Measurements from ENCODE around the gene MAGI2. TPM values are rescaled to one million over a fixed set of nuclear protein-coding genes. Genes with fewer than 3 reads are reported as not detected.

Gene MAGI2
- total RNA-seq, 2 experiments from 2014 or later = 0.05 to 0.12 TPM

GRCh38 chr7:78172933-78173591 lies 1280.4 kb downstream of the MAGI2 start:
- H3K27me3 Mint-ChIP-seq = peaks cover 5% of the 10 kb centered on the region
- no peak for DNase-seq
- no peak for ATAC-seq
- ChIA-PET CTCF (no interaction called here), POLR2A (no interaction called here)
- intact Hi-C loops (cut with DNase I, micrococcal nuclease) = no loop called here
- no peak overlapping the region for H3K27ac Mint-ChIP-seq
- H3K36me3 Mint-ChIP-seq (ENCODE audit: low read depth) = no peaks in the 10 kb centered on the region
- no peak overlapping the region for H3K4me3 Mint-ChIP-seq
- no peaks in the 10 kb centered on the region for H3K9me3 Mint-ChIP-seq (ENCODE audit: low read depth)
- no peaks in the 10 kb centered on the region for H3K4me1 Mint-ChIP-seq

DNA sequence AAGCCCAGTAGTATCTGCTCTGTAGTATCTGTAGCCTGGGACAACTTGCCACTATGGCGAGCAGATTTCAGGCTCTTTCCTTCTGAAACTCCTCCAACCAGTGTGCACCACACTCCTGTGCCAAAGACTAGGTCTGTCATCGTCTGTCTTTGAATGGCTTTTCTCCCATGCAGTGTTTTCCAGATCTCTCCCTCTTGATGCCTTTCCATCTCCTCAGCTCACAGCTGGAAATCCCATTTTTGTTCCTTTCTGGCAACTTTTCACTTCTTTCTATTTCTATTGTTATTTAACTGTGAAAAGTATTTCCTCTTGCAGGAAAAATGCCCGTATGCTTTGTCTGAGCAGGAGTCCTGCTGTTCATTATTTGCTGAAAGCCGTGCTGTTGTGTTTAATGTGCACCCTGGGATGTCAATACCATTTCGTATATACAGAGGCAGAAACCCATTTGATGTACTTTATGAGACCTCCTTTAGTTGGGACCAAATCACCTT lies 1281.2 kb downstream of the MAGI2 start:
- H3K27me3 Mint-ChIP-seq = peaks cover 3% of the 10 kb centered on the region
- POLR2A ChIA-PET = no interaction called here
- ATAC-seq = no peak
- CTCF ChIA-PET = no interaction called here
- H3K4me3 Mint-ChIP-seq = no peak overlapping the region
- DNase-seq = no peak
- H3K36me3 Mint-ChIP-seq (ENCODE audit: low read depth) = no peaks in the 10 kb centered on the region
- no peak overlapping the region for H3K27ac Mint-ChIP-seq
- no peaks in the 10 kb centered on the region for H3K4me1 Mint-ChIP-seq
- no peaks in the 10 kb centered on the region for H3K9me3 Mint-ChIP-seq (ENCODE audit: low read depth)
- intact Hi-C loops (cut with DNase I, micrococcal nuclease) = no loop called here

- Mint-ChIP-seq H3K36me3 (ENCODE audit: low read depth) (no peaks in the 10 kb centered on the region), H3K9me3 (ENCODE audit: low read depth) (no peaks in the 10 kb centered on the region), H3K4me1 (no peaks in the 10 kb centered on the region), H3K4me3 (no peak overlapping the region), H3K27ac (no peak overlapping the region), H3K27me3 (peaks cover 3% of the 10 kb centered on the region)
- ChIA-PET POLR2A (no interaction called here), CTCF (interaction anchor here (0.8 to 1.2 kb wide), 2 partner anchors 18 to 106 kb away, joined by 3 read pairs; no protein-coding TSS in a partner anchor)
- intact Hi-C loops (cut with DNase I, micrococcal nuclease) = no loop called here
- DNase-seq = no peak
- ATAC-seq = no peak
Observed at GRCh38 chr7:78171398-78171797, 1282.1 kb downstream of the MAGI2 start.

DNA sequence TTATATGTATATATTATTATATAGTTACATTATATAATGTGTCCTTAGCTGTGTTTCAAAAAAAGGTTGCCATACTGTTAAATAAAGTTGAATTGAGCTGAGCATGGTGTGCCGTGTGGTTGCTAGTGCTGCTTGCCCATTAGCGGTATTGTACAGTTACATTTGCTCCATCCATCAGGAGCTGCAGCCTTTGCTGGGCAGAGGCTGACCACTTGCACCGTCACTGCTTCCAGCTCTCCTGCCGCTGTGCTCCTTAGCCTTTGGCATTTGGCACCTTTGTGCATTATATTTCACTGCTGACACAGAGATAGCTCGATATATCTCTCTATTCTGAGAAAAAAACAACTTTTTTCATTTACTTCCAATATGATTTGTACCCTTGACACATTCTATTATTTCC lies 1282.7 kb downstream of the MAGI2 start:
- ATAC-seq = no peak
- peaks cover 3% of the 10 kb centered on the region for H3K27me3 Mint-ChIP-seq
- no peaks in the 10 kb centered on the region for H3K9me3 Mint-ChIP-seq (ENCODE audit: low read depth)
- ChIA-PET CTCF (interaction anchor here (0.8 to 1.2 kb wide), 2 partner anchors 17 to 105 kb away, joined by 3 read pairs; no protein-coding TSS in a partner anchor), POLR2A (no interaction called here)
- no peak for DNase-seq
- H3K4me3 Mint-ChIP-seq = no peak overlapping the region
- intact Hi-C loops (cut with DNase I, micrococcal nuclease) = no loop called here
- no peaks in the 10 kb centered on the region for H3K4me1 Mint-ChIP-seq
- no peaks in the 10 kb centered on the region for H3K36me3 Mint-ChIP-seq (ENCODE audit: low read depth)
- no peak overlapping the region for H3K27ac Mint-ChIP-seq

GRCh38 chr7:78169992-78170391 lies 1283.5 kb downstream of the MAGI2 start:
- POLR2A ChIA-PET = no interaction called here
- intact Hi-C loops (cut with DNase I, micrococcal nuclease) = no loop called here
- Mint-ChIP-seq H3K27me3 (peaks cover 3% of the 10 kb centered on the region), H3K27ac (no peak overlapping the region), H3K4me1 (no peaks in the 10 kb centered on the region), H3K9me3 (ENCODE audit: low read depth) (no peaks in the 10 kb centered on the region), H3K36me3 (ENCODE audit: low read depth) (no peaks in the 10 kb centered on the region), H3K4me3 (no peak overlapping the region)
- CTCF ChIA-PET = no interaction called here
- DNase-seq = no peak
- no peak for ATAC-seq

DNA sequence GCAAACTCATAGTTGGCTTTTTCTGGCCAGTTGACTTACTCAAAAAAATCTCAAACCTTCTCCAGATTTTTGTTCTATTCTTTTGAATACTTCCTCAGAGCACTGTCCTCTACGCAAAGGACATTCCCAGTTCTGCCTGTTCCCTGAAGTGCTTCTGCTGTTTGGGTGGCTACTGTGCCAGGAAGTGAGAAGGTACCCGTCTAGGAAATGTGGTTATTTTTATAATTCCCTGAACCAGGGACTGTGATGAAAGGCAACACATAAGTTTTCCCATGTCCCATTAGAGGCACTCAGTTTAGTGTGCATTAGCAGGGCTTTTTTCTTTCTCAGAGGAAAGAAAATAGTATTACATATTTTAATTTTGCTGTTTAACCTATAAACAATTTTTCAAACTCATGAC lies 1284.6 kb downstream of the MAGI2 start:
- DNase-seq (no peak), ATAC-seq (no peak)
- Mint-ChIP-seq H3K36me3 (ENCODE audit: low read depth) (no peaks in the 10 kb centered on the region), H3K4me3 (no peak overlapping the region), H3K27ac (no peak overlapping the region), H3K27me3 (peaks cover 3% of the 10 kb centered on the region), H3K9me3 (ENCODE audit: low read depth) (no peaks in the 10 kb centered on the region), H3K4me1 (no peaks in the 10 kb centered on the region)
- intact Hi-C loops (cut with DNase I, micrococcal nuclease) = no loop called here
- ChIA-PET POLR2A (no interaction called here), CTCF (no interaction called here)

GRCh38 chr7:78167860-78168259 lies 1285.6 kb downstream of the MAGI2 start:
- ATAC-seq = no peak
- H3K4me3 Mint-ChIP-seq = no peak overlapping the region
- ChIA-PET POLR2A (no interaction called here), CTCF (no interaction called here)
- no peak for DNase-seq
- intact Hi-C loops (cut with DNase I, micrococcal nuclease) = no loop called here
- no peaks in the 10 kb centered on the region for H3K9me3 Mint-ChIP-seq (ENCODE audit: low read depth)
- H3K27me3 Mint-ChIP-seq = peaks cover 3% of the 10 kb centered on the region
- H3K36me3 Mint-ChIP-seq (ENCODE audit: low read depth) = no peaks in the 10 kb centered on the region
- H3K4me1 Mint-ChIP-seq = no peaks in the 10 kb centered on the region
- H3K27ac Mint-ChIP-seq = no peak overlapping the region

DNA sequence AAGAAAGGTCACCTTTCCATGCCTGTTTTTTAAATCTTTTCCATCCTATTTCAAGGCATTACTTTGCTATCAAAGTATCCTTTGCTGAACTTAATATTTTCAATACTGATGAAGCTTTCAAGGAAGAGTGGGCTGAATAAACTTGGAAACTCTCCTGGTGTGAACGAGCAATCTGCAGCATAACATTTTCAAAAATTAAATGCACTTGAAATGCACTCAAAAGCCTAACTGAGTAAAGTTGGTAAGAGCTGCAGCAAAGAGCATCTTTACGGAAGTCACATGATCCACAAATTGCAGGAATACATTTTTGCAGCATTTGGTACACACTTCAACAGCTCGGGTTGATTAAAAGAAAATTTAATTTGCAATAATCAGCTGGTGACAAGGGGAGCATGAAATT lies 1287.6 kb downstream of the MAGI2 start:
- Mint-ChIP-seq H3K27me3 (peaks cover 3% of the 10 kb centered on the region), H3K27ac (no peak overlapping the region)

GRCh38 chr7:78165454-78165853 lies 1288.0 kb downstream of the MAGI2 start:
- ChIA-PET POLR2A (no interaction called here), CTCF (no interaction called here)
- no peak overlapping the region for H3K4me3 Mint-ChIP-seq
- intact Hi-C loops (cut with DNase I, micrococcal nuclease) = no loop called here
- H3K27me3 Mint-ChIP-seq = peaks cover 3% of the 10 kb centered on the region
- no peaks in the 10 kb centered on the region for H3K36me3 Mint-ChIP-seq (ENCODE audit: low read depth)
- H3K4me1 Mint-ChIP-seq = no peaks in the 10 kb centered on the region
- ATAC-seq (no peak), DNase-seq (no peak)
- no peaks in the 10 kb centered on the region for H3K9me3 Mint-ChIP-seq (ENCODE audit: low read depth)
- H3K27ac Mint-ChIP-seq = no peak overlapping the region

More for the DNA sequence above, 1287.6 kb downstream of the MAGI2 start:
- intact Hi-C loops (cut with DNase I, micrococcal nuclease) = no loop called here
- no peak for ATAC-seq
- no peak for DNase-seq
- ChIA-PET CTCF (no interaction called here), POLR2A (interaction anchor here (0.5 kb wide), 1 partner anchor 566 kb away, joined by 4 read pairs; no protein-coding TSS in a partner anchor)
- Mint-ChIP-seq H3K4me3 (no peak overlapping the region), H3K9me3 (ENCODE audit: low read depth) (no peaks in the 10 kb centered on the region), H3K4me1 (no peaks in the 10 kb centered on the region), H3K36me3 (ENCODE audit: low read depth) (no peaks in the 10 kb centered on the region)

GRCh38 chr7:78164459-78164858 lies 1289.0 kb downstream of the MAGI2 start:
- POLR2A ChIA-PET = no interaction called here
- intact Hi-C loops (cut with DNase I, micrococcal nuclease) = no loop called here
- no peak for DNase-seq
- no peak overlapping the region for H3K27ac Mint-ChIP-seq
- H3K4me3 Mint-ChIP-seq = no peak overlapping the region
- no peaks in the 10 kb centered on the region for H3K4me1 Mint-ChIP-seq
- peaks cover 6% of the 10 kb centered on the region for H3K27me3 Mint-ChIP-seq
- ATAC-seq = no peak
- CTCF ChIA-PET = interaction anchor here (0.7 kb wide), 1 partner anchor 21 kb away, joined by 3 read pairs; no protein-coding TSS in a partner anchor
- H3K36me3 Mint-ChIP-seq (ENCODE audit: low read depth) = no peaks in the 10 kb centered on the region
- H3K9me3 Mint-ChIP-seq (ENCODE audit: low read depth) = no peaks in the 10 kb centered on the region

- Mint-ChIP-seq H3K4me3 (no peak overlapping the region), H3K4me1 (no peaks in the 10 kb centered on the region), H3K27ac (no peak overlapping the region), H3K9me3 (ENCODE audit: low read depth) (no peaks in the 10 kb centered on the region), H3K27me3 (peaks cover 8% of the 10 kb centered on the region), H3K36me3 (ENCODE audit: low read depth) (no peaks in the 10 kb centered on the region)
- CTCF ChIA-PET = no interaction called here
- no peak for ATAC-seq
- POLR2A ChIA-PET = no interaction called here
- intact Hi-C loops (cut with DNase I, micrococcal nuclease) = no loop called here
- no peak for DNase-seq
Observed at GRCh38 chr7:78161781-78162180, 1291.7 kb downstream of the MAGI2 start.

GRCh38 chr7:78159545-78159944 lies 1293.9 kb downstream of the MAGI2 start:
- Mint-ChIP-seq H3K4me1 (no peaks in the 10 kb centered on the region), H3K27me3 (peaks cover 12% of the 10 kb centered on the region), H3K27ac (no peak overlapping the region), H3K36me3 (ENCODE audit: low read depth) (no peaks in the 10 kb centered on the region), H3K4me3 (no peak overlapping the region), H3K9me3 (ENCODE audit: low read depth) (no peaks in the 10 kb centered on the region)
- intact Hi-C loops (cut with DNase I, micrococcal nuclease) = no loop called here
- no peak for DNase-seq
- no peak for ATAC-seq
- CTCF ChIA-PET = no interaction called here
- POLR2A ChIA-PET = no interaction called here

Measured in activated CD4-positive, alpha-beta T cell treated with anti-CD3 and anti-CD28 coated beads for 36 hours (primary cell).